HPDE6-E6E7 (cell line): Measurements from ENCODE around the gene YAP1.

Source experiments
- DNase-seq: peaks from one replicate; pipeline ENCODE4 v3.0.0; 2011; ENCODE audit warnings: missing footprints; ENCODE audit errors: extremely low spot score

YAP1 gene

GRCh38 chr11:102116453-102117205 lies 6.4 kb downstream of the YAP1 start:
- no peak for DNase-seq

GRCh38 chr11:102117472-102118113 lies 7.3 kb downstream of the YAP1 start:
- DNase-seq = no peak

- no peak for DNase-seq
These were observed 8.7 kb downstream of the YAP1 start for GRCh38 chr11:102118937-102119336.

- DNase-seq = no peak
These were observed 9.8 kb downstream of the YAP1 start for GRCh38 chr11:102119997-102120396.

- DNase-seq = no peak
These were observed 10.3 kb downstream of the YAP1 start for GRCh38 chr11:102120437-102120973.

- no peak for DNase-seq
These were observed 11.1 kb downstream of the YAP1 start for GRCh38 chr11:102121329-102121728.

- DNase-seq = no peak
These were observed 24.4 kb downstream of the YAP1 start for GRCh38 chr11:102134597-102134996.

GRCh38 chr11:102135256-102135655 lies 25.0 kb downstream of the YAP1 start:
- no peak for DNase-seq

GRCh38 chr11:102138223-102138622 lies 28.0 kb downstream of the YAP1 start:
- no peak for DNase-seq

- no peak for DNase-seq
These were observed 28.4 kb downstream of the YAP1 start for GRCh38 chr11:102138670-102139069.

GRCh38 chr11:102139081-102139498 lies 28.8 kb downstream of the YAP1 start:
- DNase-seq = no peak

- DNase-seq = no peak
These were observed 32.1 kb downstream of the YAP1 start for GRCh38 chr11:102142333-102142732.

- no peak for DNase-seq
These were observed 33.6 kb downstream of the YAP1 start for GRCh38 chr11:102143867-102144266.

GRCh38 chr11:102144357-102145355 lies 34.4 kb downstream of the YAP1 start:
- no peak for DNase-seq

GRCh38 chr11:102147015-102147414 lies 36.8 kb downstream of the YAP1 start:
- no peak for DNase-seq

- no peak for DNase-seq
These were observed 37.4 kb downstream of the YAP1 start for GRCh38 chr11:102147632-102148031.

- DNase-seq = no peak
These were observed 37.8 kb downstream of the YAP1 start for GRCh38 chr11:102148059-102148458.

GRCh38 chr11:102151784-102152525 lies 41.7 kb downstream of the YAP1 start:
- no peak for DNase-seq

GRCh38 chr11:102153082-102153481 lies 42.8 kb downstream of the YAP1 start:
- DNase-seq = no peak

GRCh38 chr11:102154806-102155205 lies 44.6 kb downstream of the YAP1 start:
- no peak for DNase-seq

- DNase-seq = no peak
These were observed 45.4 kb downstream of the YAP1 start for GRCh38 chr11:102155676-102156075.
